D721Med (cell line): ENCODE measurements around the gene ESRRB.

Experiments
- DNase-seq: peaks from one replicate; pipeline ENCODE4 v3.0.0; 2011; ENCODE audit warnings: low spot score; ENCODE audit not compliant: insufficient read length
- FAIRE-seq: peaks from 2 replicates; lab custom pipeline; 2011; peaks lifted over from hg19 to GRCh38; lab: Jason Lieb, UNC
- CTCF ChIP-seq: IDR thresholded peaks from 2 replicates; pipeline ENCODE4 v1.5.1; 2012; ENCODE audit warnings: mild to moderate bottlenecking, control low read depth; ENCODE audit not compliant: insufficient read depth; ENCODE audit errors: missing control alignments

ESRRB gene

GRCh38 chr14:76331328-76332011 lies 44.5 kb upstream of the ESRRB start:
- DNase-seq (no peak), FAIRE-seq (no peak)
- TF ChIP-seq CTCF: no peak

GRCh38 chr14:76333664-76334063 lies 42.3 kb upstream of the ESRRB start:
- DNase-seq (no peak), FAIRE-seq (no peak)
- no peak for TF ChIP-seq CTCF

- DNase-seq (no peak), FAIRE-seq (no peak)
- TF ChIP-seq CTCF: no peak
Measured at GRCh38 chr14:76334316-76334715, 41.6 kb upstream of the ESRRB start.

GRCh38 chr14:76336876-76337275 lies 39.1 kb upstream of the ESRRB start:
- DNase-seq (no peak), FAIRE-seq (no peak)
- no peak for TF ChIP-seq CTCF

GRCh38 chr14:76337635-76338545 lies 38.0 kb upstream of the ESRRB start:
- DNase-seq: no peak
- FAIRE-seq: no peak
- no peak for TF ChIP-seq CTCF

GRCh38 chr14:76339728-76340615 lies 36.0 kb upstream of the ESRRB start:
- no peak for FAIRE-seq
- no peak for TF ChIP-seq CTCF
- DNase-seq: no peak
